OCI-LY3 (cell line): Measurements from ENCODE around the gene SULT1A4.
"Not testable (repeated sequence)": the region's sequence is repeated elsewhere in the genome, so short reads cannot be mapped to it uniquely, and the experiment has no call there.

Experiments
- CTCF ChIP-seq: fragments of 200-600, 300-600 bp; sonication (generic); IDR thresholded peaks from 2 replicates; pipeline ENCODE4 v1.5.1; 2014; ENCODE audit warnings: antibody characterized with exemption, low read length, low read depth
- EZH2phosphoT487 ChIP-seq: fragments of 200-600 bp; shearing (Covaris generic); IDR thresholded peaks from 2 replicates; pipeline ENCODE4 v1.6.1; 2018; ENCODE audit warnings: antibody characterized with exemption, mixed run types, low read depth

GRCh38 chr16:29457660-29458059 is 2.1 kb upstream of the SULT1A4 start:
- TF ChIP-seq CTCF, EZH2phosphoT487: not testable (repeated sequence)
